Colonic mucosa (tissue), 4 donors: ENCODE measurements around the gene BIRC2. TPM values are rescaled to one million over a fixed set of nuclear protein-coding genes. Genes with fewer than 3 reads are reported as not detected.
A peak's percentile ranks its signal among the peaks of the same experiment; 100 is the strongest.

Experiments
- DNase-seq: peaks from one replicate; pipeline ENCODE4 v3.0.0-alpha.2; 2020
- H3K27ac ChIP-seq: fragments of 200-600 bp; one replicate; pipeline ENCODE4 v1.8.0; 2021
- H3K27me3 ChIP-seq: fragments of 200-600 bp; one replicate; pipeline ENCODE4 v1.8.0; 2021
- H3K36me3 ChIP-seq: fragments of 200-600 bp; one replicate; pipeline ENCODE4 v1.8.0; 2021
- H3K4me1 ChIP-seq: fragments of 200-600 bp; one replicate; pipeline ENCODE4 v1.8.0; 2021; ENCODE audit warnings: mild to moderate bottlenecking
- H3K4me3 ChIP-seq: fragments of 200-600 bp; one replicate; pipeline ENCODE4 v1.8.0; 2021
- H3K9ac ChIP-seq, 2 donors: one replicate each; pipeline ENCODE4 v1.7.0; 2013; ENCODE audit warnings: control low read depth in 2 of 2, low read depth in 2 of 2, low read length in 2 of 2
- H3K9me3 ChIP-seq: fragments of 200-600 bp; one replicate; pipeline ENCODE4 v1.8.0; 2021
- intact Hi-C: fragments of 100-400 bp; cut with DNase I; formaldehyde crosslinking; loops from one replicate; pipeline ENCODE4 v1.14.1; 2022
- total RNA-seq, 2 donors: library from RNA; stranded (reverse); fragmentation: NEBNext Ultra II Directional in 1 of 2; extraction: Animal tissue kit (Norgen Biotek cat#: 25700) in 1 of 2; gene quantifications; one replicate each; pipeline ENCODE4 v1.2.1, GENCODE V29; 2021
- TF ChIP-seq, protein P1 (sequence below): fragments of 200-600 bp; IDR thresholded peaks from one replicate; pipeline ENCODE4 v1.8.0; 2022; ENCODE audit warnings: antibody characterized with exemption, mild to moderate bottlenecking
- donor health status: healthy.
- donor health status: DM: no; HTN: no; CAD: no.
- donor health status: DM: no; HTN: no; CAD: no.

Gene BIRC2
- total RNA-seq, 2 donors from 2014 or later = 34.1 to 59.5 TPM

DNA sequence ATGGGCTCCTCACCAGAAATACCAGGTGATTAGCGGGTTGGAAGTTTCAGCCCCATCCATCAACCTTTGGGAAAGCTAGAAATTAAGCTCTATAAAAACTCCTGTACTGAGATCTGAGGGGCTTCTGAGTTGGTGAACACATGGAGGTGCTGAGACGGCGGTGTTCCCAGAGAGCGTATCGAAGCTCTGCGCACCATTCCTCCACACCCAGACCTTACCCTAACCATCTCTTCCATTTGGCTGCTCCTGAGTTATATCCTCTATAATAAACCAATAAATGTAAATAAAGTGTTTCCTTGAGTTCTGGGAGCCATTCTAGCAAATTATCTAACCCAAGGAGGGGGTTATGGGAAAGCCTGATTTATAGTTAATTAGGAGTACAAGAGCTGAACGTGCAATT lies 64.1 kb downstream of the BIRC2 start:
- DNase-seq = no peak
- Histone ChIP-seq H3K27ac (no peak overlapping the region), H3K27me3 (no peaks in the 10 kb centered on the region), H3K9ac (no peak overlapping the region), H3K4me3 (no peak overlapping the region), H3K36me3 (no peaks in the 10 kb centered on the region), H3K4me1 (no peaks in the 10 kb centered on the region), H3K9me3 (no peaks in the 10 kb centered on the region)
- intact Hi-C loops = no loop called here
- TF ChIP-seq, protein P1, sequence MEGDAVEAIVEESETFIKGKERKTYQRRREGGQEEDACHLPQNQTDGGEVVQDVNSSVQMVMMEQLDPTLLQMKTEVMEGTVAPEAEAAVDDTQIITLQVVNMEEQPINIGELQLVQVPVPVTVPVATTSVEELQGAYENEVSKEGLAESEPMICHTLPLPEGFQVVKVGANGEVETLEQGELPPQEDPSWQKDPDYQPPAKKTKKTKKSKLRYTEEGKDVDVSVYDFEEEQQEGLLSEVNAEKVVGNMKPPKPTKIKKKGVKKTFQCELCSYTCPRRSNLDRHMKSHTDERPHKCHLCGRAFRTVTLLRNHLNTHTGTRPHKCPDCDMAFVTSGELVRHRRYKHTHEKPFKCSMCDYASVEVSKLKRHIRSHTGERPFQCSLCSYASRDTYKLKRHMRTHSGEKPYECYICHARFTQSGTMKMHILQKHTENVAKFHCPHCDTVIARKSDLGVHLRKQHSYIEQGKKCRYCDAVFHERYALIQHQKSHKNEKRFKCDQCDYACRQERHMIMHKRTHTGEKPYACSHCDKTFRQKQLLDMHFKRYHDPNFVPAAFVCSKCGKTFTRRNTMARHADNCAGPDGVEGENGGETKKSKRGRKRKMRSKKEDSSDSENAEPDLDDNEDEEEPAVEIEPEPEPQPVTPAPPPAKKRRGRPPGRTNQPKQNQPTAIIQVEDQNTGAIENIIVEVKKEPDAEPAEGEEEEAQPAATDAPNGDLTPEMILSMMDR = no peak

DNA sequence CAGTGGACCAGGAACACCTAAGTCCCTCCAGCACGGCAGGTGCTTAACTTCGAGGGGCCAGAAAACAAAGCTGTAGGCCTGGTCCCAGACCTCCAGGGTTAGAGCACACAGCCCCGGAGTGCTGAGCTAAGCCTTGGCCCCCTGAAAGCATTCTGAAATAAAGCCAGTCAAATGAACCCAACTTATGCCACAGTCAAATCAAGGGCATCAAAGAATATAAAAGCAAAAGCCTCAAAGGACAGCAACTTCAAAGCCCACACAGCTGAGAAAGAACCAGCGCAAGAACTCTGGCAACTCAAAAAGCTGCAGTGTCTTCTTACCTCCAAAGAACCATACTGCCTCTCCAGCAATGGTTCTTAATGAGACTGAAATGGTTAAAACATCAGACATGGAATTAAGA lies 66.5 kb downstream of the BIRC2 start:
- Histone ChIP-seq H3K36me3 (no peaks in the 10 kb centered on the region), H3K27me3 (no peaks in the 10 kb centered on the region), H3K4me3 (no peak overlapping the region), H3K27ac (no peak overlapping the region), H3K4me1 (no peaks in the 10 kb centered on the region), H3K9ac (no peak overlapping the region), H3K9me3 (no peaks in the 10 kb centered on the region)
- TF ChIP-seq, protein P1 = no peak
- intact Hi-C loops = no loop called here
- DNase-seq = no peak

DNA sequence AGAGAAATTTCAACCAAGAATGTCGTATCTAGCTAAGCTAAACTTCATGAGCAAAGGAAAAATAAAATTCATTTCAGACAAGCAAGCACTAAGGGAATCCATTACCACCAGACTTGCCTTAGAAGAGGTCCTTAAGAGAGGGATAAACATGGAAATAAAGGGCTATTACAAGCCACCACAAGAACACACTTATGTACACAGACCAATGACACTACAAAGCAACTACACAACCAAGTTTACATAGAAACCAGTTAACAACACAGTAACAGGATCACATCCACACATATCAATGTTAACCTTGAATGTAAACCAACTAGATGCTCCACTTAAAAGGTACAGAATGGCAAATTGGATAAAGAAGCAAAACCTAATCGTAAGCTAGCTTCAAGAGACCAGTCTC lies 67.5 kb downstream of the BIRC2 start:
- intact Hi-C loops = no loop called here
- Histone ChIP-seq H3K27ac (peak overlapping the region; percentile 30), H3K4me3 (no peak overlapping the region), H3K9me3 (no peaks in the 10 kb centered on the region), H3K4me1 (no peaks in the 10 kb centered on the region), H3K36me3 (no peaks in the 10 kb centered on the region), H3K9ac (no peak overlapping the region), H3K27me3 (no peaks in the 10 kb centered on the region)
- TF ChIP-seq, protein P1 = no peak
- no peak for DNase-seq

DNA sequence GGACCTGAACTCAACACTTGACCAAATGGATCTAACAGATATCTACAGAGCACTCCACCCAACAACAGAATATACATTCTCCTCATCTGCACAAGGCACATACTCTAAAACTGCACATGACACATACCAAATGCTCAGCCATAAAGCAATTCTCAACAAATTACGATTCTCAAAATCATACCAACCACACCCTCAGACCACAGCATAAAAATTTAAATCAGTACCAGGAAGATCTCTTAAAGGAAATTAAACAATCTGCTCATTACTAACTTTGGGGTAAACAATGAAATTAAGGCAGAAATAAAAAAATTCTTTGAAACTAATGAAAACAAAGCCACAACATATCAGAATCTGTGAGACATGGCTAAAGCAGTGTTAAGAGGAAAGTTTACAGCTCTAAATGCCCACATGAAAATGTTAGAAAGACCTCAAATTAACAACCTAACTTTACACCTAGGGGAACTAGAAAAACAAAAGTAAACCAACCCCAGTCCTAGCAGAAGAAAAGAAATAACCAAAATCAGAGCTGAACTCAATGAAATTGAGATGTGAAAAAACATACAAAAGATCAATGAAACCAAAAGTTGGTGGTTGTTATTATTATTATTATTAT lies 68.4 kb downstream of the BIRC2 start:
- Histone ChIP-seq H3K27me3 (no peaks in the 10 kb centered on the region), H3K27ac (peak overlapping the region; percentile 30), H3K36me3 (no peaks in the 10 kb centered on the region), H3K9me3 (no peaks in the 10 kb centered on the region), H3K9ac (no peak overlapping the region), H3K4me1 (no peaks in the 10 kb centered on the region), H3K4me3 (no peak overlapping the region)
- DNase-seq = no peak
- TF ChIP-seq, protein P1 = no peak
- intact Hi-C loops = no loop called here

DNA sequence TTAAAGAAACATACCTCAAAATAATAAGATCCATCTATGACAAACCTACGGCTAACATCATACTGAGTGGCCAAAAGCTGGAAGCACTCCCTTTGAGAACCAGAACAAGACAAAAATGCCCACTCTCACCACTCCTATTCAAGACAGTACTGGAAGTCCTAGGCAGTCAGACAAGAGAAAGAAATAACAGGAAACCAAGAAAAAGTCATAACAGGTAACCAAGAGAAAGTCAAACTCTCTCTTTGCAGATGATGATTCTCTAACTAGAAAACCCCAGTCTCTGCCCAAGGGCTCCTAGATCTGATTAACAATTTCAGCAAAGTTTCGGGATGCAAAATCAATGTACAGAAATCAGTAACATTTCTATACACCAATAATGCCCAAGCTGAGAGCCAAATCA lies 70.0 kb downstream of the BIRC2 start:
- Histone ChIP-seq H3K9ac (no peak overlapping the region), H3K4me3 (no peak overlapping the region), H3K36me3 (no peaks in the 10 kb centered on the region), H3K27me3 (no peaks in the 10 kb centered on the region), H3K4me1 (no peaks in the 10 kb centered on the region), H3K27ac (no peak overlapping the region), H3K9me3 (no peaks in the 10 kb centered on the region)
- no peak for DNase-seq
- intact Hi-C loops = no loop called here
- TF ChIP-seq, protein P1 = no peak
